Measurements from ENCODE around the gene MRPS23. TPM values are rescaled to one million over a fixed set of nuclear protein-coding genes. Genes with fewer than 3 reads are reported as not detected.

The MRPS23 gene
- total and polyA plus RNA-seq, 4 donors = 15.7 to 44.9 (median 31.6) TPM

DNA sequence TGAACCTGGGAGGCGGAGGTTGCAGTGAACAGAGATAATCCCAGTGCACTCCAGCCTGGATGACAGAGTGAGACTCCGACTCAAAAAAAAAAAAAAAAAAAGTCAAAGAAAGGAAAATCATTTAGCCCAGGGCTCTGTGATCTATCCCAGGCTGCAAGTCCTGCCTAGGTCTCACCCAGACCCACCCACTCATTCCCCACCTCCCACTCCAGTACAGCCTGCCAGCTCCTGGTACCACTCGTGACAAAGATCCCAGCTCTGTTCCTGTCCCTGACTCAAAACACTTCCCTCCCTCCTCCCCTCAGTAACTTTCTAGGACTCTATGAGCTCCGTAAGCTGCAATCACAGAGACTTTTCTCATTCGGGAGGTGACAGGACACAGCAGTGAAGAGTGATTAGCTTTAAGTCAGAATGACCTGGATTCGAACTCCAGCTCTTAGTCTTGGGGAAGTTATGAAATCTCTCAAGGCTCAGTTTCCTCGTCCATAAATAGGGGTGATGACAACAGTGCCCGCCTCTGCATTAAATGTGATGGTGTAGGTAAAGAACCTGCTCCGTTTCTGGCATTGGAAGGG, 28.0 kb upstream of the MRPS23 start:
- 75 to 86% methylated on average over 9 of the region's 9 CpGs for WGBS, 2 donors
- peaks cover 13 to 59% (median 50%) of the 10 kb centered on the region in 5 donors for H3K4me1 ChIP-seq (ENCODE audit: control insufficient read depth in 5 of 5, insufficient read depth in 5 of 5, low read length in 5 of 5)
- H3K9me3 ChIP-seq (ENCODE audit: control insufficient read depth in 4 of 4, insufficient read depth in 3 of 4, low read length in 3 of 4) = no peaks in the 10 kb centered on the region

DNA sequence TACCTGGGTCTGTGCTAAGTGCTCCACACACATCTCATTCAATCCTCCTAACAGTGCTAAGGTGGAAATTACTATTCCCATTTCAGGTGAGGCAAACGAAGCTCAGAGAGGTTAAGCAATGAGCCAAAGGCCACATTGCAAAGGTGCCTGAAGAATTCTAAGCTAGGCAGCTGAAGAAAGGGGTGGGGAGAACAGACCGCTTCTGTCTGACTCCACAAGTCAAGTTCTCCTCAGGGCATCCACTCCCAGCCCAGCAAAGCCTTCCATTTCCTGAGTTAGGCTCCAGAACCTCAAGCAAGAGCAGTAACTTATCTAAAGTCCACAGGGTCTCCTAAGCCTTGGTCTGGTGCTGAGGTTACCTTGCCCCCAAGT, 27.0 kb upstream of the MRPS23 start:
- DNase-seq (no peak), ATAC-seq (ENCODE audit: insufficient read depth, low FRiP score) (no peak)
- Histone ChIP-seq H3K9ac (ENCODE audit: insufficient read depth in 1 of 2, low read length in 2 of 2) (no peak overlapping the region), H3K27ac (ENCODE audit: low read depth in 1 of 2, low read length in 1 of 2) (peak overlapping the region; percentile 8 to 64), H3K9me3 (ENCODE audit: control insufficient read depth in 4 of 4, insufficient read depth in 3 of 4, low read length in 3 of 4) (no peaks in the 10 kb centered on the region), H3K36me3 (ENCODE audit: control insufficient read depth in 4 of 4, insufficient read depth in 4 of 4, low read length in 4 of 4) (peaks cover 0 to 29% (median 20%) of the 10 kb centered on the region in 4 donors), H3K4me1 (ENCODE audit: control insufficient read depth in 5 of 5, insufficient read depth in 5 of 5, low read length in 5 of 5) (peaks cover 9 to 53% (median 45%) of the 10 kb centered on the region in 5 donors), H3K27me3 (ENCODE audit: control insufficient read depth in 3 of 3, insufficient read depth in 3 of 3, low read length in 2 of 3) (no peaks in the 10 kb centered on the region), H3K4me3 (no peak overlapping the region)
- TF ChIP-seq, protein P1, sequence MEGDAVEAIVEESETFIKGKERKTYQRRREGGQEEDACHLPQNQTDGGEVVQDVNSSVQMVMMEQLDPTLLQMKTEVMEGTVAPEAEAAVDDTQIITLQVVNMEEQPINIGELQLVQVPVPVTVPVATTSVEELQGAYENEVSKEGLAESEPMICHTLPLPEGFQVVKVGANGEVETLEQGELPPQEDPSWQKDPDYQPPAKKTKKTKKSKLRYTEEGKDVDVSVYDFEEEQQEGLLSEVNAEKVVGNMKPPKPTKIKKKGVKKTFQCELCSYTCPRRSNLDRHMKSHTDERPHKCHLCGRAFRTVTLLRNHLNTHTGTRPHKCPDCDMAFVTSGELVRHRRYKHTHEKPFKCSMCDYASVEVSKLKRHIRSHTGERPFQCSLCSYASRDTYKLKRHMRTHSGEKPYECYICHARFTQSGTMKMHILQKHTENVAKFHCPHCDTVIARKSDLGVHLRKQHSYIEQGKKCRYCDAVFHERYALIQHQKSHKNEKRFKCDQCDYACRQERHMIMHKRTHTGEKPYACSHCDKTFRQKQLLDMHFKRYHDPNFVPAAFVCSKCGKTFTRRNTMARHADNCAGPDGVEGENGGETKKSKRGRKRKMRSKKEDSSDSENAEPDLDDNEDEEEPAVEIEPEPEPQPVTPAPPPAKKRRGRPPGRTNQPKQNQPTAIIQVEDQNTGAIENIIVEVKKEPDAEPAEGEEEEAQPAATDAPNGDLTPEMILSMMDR (IDR thresholded peaks at IDR 0.05; ENCODE audit: control extremely low read depth, extremely low read depth) = no peak
- WGBS, 2 donors = 77 to 80% methylated on average over 2 of the region's 2 CpGs

More for the DNA sequence above, 28.0 kb upstream of the MRPS23 start:
- no peak overlapping the region for H3K27ac ChIP-seq (ENCODE audit: low read depth in 1 of 2, low read length in 1 of 2)
- peaks cover 0 to 23% (median 18%) of the 10 kb centered on the region in 4 donors for H3K36me3 ChIP-seq (ENCODE audit: control insufficient read depth in 4 of 4, insufficient read depth in 4 of 4, low read length in 4 of 4)
- TF ChIP-seq, protein P1 (IDR thresholded peaks at IDR 0.05; ENCODE audit: control extremely low read depth, extremely low read depth) = no peak
- DNase-seq = no peak
- no peak for ATAC-seq (ENCODE audit: insufficient read depth, low FRiP score)
- H3K27me3 ChIP-seq (ENCODE audit: control insufficient read depth in 3 of 3, insufficient read depth in 3 of 3, low read length in 2 of 3) = no peaks in the 10 kb centered on the region
- no peak overlapping the region for H3K9ac ChIP-seq (ENCODE audit: insufficient read depth in 1 of 2, low read length in 2 of 2)
- no peak overlapping the region for H3K4me3 ChIP-seq

DNA sequence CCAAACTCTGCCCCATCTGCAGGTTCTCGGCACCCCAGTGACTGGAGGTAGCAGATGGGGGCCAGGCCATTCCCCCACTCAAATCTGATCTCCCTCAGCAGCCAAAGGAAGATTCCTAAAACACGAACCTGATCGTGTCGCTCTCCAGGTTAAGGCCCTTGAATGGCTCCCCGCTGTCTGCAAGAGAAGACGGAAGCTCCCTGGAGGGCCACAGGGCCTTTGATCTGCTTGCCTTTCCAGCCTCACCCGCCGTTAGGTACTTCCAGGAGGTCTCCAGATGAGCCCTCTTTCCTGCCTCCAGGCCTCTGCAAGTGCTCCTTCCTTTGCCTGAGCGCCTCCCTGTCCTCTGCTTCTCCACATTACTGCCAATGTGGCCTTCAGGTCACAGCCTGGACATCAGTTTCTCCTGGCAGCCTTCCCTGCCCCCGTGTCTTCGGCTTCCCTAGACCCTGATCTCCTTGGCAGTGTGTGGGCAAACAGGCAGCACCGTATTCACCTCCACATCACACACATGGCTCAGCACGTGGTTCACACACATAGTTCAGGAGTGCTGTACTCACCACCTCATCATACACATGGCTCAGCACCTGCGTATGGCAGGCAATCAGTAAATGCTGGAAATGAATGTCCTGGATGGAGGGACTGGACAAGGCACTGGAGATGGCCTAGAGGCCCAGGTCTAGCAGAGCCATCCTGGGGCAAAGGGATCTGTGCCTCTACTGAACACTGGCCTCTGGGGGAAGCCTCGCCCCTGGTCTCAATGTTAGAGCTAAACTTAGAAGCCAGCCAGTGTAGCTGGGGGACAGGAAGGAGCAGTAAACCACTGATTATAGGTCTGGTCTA, 26.4 kb upstream of the MRPS23 start:
- Histone ChIP-seq H3K9ac (ENCODE audit: insufficient read depth in 1 of 2, low read length in 2 of 2) (peak overlapping the region in 1 of 2 donors; percentile 77), H3K27ac (ENCODE audit: low read depth in 1 of 2, low read length in 1 of 2) (peak overlapping the region; percentile 64 to 92), H3K27me3 (ENCODE audit: control insufficient read depth in 3 of 3, insufficient read depth in 3 of 3, low read length in 2 of 3) (no peaks in the 10 kb centered on the region), H3K4me1 (ENCODE audit: control insufficient read depth in 5 of 5, insufficient read depth in 5 of 5, low read length in 5 of 5) (peaks cover 9 to 49% (median 39%) of the 10 kb centered on the region in 5 donors), H3K9me3 (ENCODE audit: control insufficient read depth in 4 of 4, insufficient read depth in 3 of 4, low read length in 3 of 4) (no peaks in the 10 kb centered on the region), H3K36me3 (ENCODE audit: control insufficient read depth in 4 of 4, insufficient read depth in 4 of 4, low read length in 4 of 4) (peaks cover 0 to 27% (median 22%) of the 10 kb centered on the region in 4 donors), H3K4me3 (no peak overlapping the region)
- ATAC-seq (ENCODE audit: insufficient read depth, low FRiP score) (no peak), DNase-seq (no peak)
- TF ChIP-seq, protein P1 (IDR thresholded peaks at IDR 0.05; ENCODE audit: control extremely low read depth, extremely low read depth) = no peak
- 87 to 88% methylated on average over 15 of the region's 15 CpGs for WGBS, 2 donors
